Upper lobe of left lung (tissue), 4 donors: ENCODE measurements around the gene RBM28.

Experiments
- POLR2A ChIP-seq, 4 donors: fragments of 450-650 bp; IDR thresholded peaks; one replicate each; pipeline ENCODE4 v1.5.1; 2016 to 2017; ENCODE audit warnings: antibody characterized with exemption in 4 of 4, mild to moderate bottlenecking in 2 of 4
- POLR2AphosphoS5 ChIP-seq, 2 donors: sonication (generic); formaldehyde crosslinking; IDR thresholded peaks; one replicate each; pipeline ENCODE4 v1.5.1; 2017; ENCODE audit warnings: antibody characterized with exemption in 2 of 2
- TF ChIP-seq, protein P1 (sequence below), 6 experiments: fragments of 450-650 bp in 4 of 6; fragments of 200-600 bp in 2 of 6; sonication (generic) in 2 of 6; IDR thresholded peaks; one replicate each; pipeline ENCODE4 v1.5.1; 2016 to 2019; ENCODE audit warnings: antibody characterized with exemption in 6 of 6

DNA sequence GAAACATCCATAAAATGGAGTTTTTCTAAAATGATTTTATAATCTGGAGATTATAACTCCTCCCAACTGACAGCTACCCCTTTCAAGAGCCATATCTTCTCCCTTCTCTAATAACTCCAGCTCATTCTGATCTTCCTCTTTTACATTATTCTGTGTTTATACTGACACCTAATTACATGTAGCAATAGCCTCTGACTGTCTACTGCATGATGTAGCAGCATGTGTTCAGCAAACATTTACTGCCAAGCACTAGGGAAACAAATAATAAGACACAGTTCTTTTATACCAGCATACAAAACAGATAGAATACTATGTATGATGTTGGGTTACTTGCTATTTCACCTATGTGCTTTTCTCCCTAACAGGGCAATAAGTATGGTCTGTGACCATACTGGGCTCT is 20.7 kb downstream of the RBM28 start:
- TF ChIP-seq, protein P1, sequence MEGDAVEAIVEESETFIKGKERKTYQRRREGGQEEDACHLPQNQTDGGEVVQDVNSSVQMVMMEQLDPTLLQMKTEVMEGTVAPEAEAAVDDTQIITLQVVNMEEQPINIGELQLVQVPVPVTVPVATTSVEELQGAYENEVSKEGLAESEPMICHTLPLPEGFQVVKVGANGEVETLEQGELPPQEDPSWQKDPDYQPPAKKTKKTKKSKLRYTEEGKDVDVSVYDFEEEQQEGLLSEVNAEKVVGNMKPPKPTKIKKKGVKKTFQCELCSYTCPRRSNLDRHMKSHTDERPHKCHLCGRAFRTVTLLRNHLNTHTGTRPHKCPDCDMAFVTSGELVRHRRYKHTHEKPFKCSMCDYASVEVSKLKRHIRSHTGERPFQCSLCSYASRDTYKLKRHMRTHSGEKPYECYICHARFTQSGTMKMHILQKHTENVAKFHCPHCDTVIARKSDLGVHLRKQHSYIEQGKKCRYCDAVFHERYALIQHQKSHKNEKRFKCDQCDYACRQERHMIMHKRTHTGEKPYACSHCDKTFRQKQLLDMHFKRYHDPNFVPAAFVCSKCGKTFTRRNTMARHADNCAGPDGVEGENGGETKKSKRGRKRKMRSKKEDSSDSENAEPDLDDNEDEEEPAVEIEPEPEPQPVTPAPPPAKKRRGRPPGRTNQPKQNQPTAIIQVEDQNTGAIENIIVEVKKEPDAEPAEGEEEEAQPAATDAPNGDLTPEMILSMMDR (IDR thresholded peaks at IDR 0.05): no peak
- TF ChIP-seq POLR2A (IDR thresholded peaks at IDR 0.05): no peak
- no peak for TF ChIP-seq POLR2AphosphoS5 (IDR thresholded peaks at IDR 0.05)
